Measurements from ENCODE around the gene SSTR4.

SSTR4 gene

DNA sequence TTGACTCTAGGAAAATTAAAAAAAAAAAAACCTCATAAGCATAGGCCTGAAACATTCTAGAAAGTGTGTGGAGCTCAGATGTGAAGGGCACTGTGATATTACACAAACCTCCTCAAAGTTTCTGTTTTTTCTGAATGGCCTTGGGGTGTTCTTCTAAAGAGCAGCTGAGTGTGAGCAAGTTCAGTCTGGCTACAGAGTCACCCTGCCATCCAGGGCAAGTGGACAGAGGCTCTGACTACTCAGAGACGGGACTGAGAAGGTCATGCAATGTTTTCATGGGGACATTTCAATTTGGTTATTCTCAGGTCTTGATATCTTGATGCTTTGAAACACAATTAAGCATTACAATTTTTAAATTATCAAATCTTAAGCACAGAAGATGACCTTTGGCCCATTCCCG, 36.6 kb upstream of the SSTR4 start:
- H3K9me3 ChIP-seq (ENCODE audit: severe bottlenecking): no peaks in the 10 kb centered on the region
- DNase-seq (ENCODE audit: low spot score): no peak
- no peak for ATAC-seq (ENCODE audit: low read depth)
- TF ChIP-seq, protein P1, sequence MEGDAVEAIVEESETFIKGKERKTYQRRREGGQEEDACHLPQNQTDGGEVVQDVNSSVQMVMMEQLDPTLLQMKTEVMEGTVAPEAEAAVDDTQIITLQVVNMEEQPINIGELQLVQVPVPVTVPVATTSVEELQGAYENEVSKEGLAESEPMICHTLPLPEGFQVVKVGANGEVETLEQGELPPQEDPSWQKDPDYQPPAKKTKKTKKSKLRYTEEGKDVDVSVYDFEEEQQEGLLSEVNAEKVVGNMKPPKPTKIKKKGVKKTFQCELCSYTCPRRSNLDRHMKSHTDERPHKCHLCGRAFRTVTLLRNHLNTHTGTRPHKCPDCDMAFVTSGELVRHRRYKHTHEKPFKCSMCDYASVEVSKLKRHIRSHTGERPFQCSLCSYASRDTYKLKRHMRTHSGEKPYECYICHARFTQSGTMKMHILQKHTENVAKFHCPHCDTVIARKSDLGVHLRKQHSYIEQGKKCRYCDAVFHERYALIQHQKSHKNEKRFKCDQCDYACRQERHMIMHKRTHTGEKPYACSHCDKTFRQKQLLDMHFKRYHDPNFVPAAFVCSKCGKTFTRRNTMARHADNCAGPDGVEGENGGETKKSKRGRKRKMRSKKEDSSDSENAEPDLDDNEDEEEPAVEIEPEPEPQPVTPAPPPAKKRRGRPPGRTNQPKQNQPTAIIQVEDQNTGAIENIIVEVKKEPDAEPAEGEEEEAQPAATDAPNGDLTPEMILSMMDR (IDR thresholded peaks at IDR 0.05; ENCODE audit: poor library complexity, severe bottlenecking): no peak
- peaks cover 3% of the 10 kb centered on the region for H3K4me1 ChIP-seq (ENCODE audit: insufficient read depth, poor library complexity, severe bottlenecking)
- no peak overlapping the region for H3K4me3 ChIP-seq (ENCODE audit: severe bottlenecking)
- H3K36me3 ChIP-seq (ENCODE audit: low read depth): no peaks in the 10 kb centered on the region
- H3K27ac ChIP-seq (ENCODE audit: poor library complexity, severe bottlenecking): no peak overlapping the region
- H3K27me3 ChIP-seq (ENCODE audit: insufficient read depth, poor library complexity, severe bottlenecking): no peaks in the 10 kb centered on the region

DNA sequence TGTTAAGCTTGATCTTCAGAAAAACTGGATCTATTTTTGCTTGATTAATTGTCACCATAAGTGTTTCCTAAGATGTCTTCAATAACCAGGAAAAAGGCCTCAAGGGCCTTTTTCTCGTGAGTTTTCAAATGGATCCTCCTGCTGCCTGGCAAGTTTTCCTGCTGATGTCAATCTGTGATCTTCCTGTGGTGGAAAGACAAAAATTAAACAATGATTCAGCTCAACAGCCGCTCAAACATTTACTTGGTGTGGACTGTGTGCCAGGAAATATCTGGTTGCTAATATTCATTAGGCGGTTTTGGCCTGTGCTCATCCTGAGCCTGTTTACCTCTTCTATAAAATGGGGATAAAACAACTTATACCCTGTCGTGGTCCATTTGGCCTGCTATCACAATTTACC, 35.4 kb upstream of the SSTR4 start:
- no peaks in the 10 kb centered on the region for H3K27me3 ChIP-seq (ENCODE audit: insufficient read depth, poor library complexity, severe bottlenecking)
- H3K9me3 ChIP-seq (ENCODE audit: severe bottlenecking): no peaks in the 10 kb centered on the region
- peaks cover 3% of the 10 kb centered on the region for H3K4me1 ChIP-seq (ENCODE audit: insufficient read depth, poor library complexity, severe bottlenecking)
- peak overlapping the region; percentile 45 for H3K27ac ChIP-seq (ENCODE audit: poor library complexity, severe bottlenecking)
- peak; percentile 70 for ATAC-seq (ENCODE audit: low read depth)
- no peak overlapping the region for H3K4me3 ChIP-seq (ENCODE audit: severe bottlenecking)
- no peak for DNase-seq (ENCODE audit: low spot score)
- TF ChIP-seq, protein P1 (IDR thresholded peaks at IDR 0.05; ENCODE audit: poor library complexity, severe bottlenecking): no peak
- no peaks in the 10 kb centered on the region for H3K36me3 ChIP-seq (ENCODE audit: low read depth)

DNA sequence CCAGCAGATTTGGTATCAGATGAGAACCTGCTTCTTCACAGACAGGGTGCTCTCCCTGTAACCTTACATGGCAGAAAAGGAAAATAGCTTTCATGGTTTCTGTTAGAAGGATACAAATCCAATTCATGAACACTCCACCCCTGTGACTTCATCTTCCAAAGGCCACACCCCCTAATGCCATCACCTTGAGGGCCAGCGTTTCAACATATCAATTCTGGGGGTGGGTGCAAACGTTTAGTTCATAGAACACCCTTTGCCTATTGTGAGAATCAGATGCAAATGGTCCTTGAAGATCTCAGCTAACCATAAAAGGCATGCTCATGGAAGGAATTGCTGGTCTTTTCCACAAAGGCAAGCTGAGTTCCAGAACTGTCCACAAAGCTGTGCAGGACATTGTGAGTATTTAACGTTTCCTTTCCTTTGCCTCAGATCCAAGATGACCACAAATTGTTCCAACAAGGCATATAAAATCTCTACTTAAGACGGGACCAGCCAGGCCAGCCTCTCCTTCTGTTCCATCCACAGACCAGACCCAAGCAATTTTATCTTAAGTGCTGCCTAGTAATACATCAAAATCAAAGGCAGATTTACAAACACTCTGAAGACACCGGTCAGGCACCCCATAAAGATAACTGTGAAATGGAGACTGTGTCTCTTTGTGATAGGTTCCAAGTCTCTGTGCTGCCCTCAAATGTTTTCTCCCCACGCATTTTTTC, 34.7 kb upstream of the SSTR4 start:
- TF ChIP-seq, protein P1 (IDR thresholded peaks at IDR 0.05; ENCODE audit: poor library complexity, severe bottlenecking): no peak
- no peak for DNase-seq (ENCODE audit: low spot score)
- ATAC-seq (ENCODE audit: low read depth): no peak

DNA sequence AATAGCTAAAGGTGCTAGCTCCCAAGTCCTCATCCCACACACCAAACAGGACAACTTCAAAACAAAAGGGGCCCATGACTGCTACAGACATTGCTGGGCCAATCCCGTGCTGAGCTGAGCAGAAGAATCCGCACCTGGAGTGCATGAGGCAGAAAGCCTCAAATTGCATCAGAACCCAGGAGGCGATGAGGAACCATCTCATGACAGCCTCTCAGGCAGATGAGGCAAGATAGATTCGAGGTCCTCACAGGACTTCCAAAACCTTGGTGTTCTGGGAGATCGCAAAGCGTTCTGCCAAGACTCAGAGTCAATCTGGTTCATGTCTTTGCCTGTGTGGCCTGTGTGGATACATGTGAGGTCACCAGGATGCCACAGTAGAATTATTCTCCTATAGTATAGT, 32.8 kb upstream of the SSTR4 start:
- TF ChIP-seq, protein P1 (IDR thresholded peaks at IDR 0.05; ENCODE audit: poor library complexity, severe bottlenecking): no peak
- no peak for DNase-seq (ENCODE audit: low spot score)
- H3K4me3 ChIP-seq (ENCODE audit: severe bottlenecking): no peak overlapping the region
- H3K4me1 ChIP-seq (ENCODE audit: insufficient read depth, poor library complexity, severe bottlenecking): peaks cover 3% of the 10 kb centered on the region
- no peaks in the 10 kb centered on the region for H3K36me3 ChIP-seq (ENCODE audit: low read depth)
- H3K27ac ChIP-seq (ENCODE audit: poor library complexity, severe bottlenecking): no peak overlapping the region
- H3K9me3 ChIP-seq (ENCODE audit: severe bottlenecking): no peaks in the 10 kb centered on the region
- ATAC-seq (ENCODE audit: low read depth): no peak
- no peaks in the 10 kb centered on the region for H3K27me3 ChIP-seq (ENCODE audit: insufficient read depth, poor library complexity, severe bottlenecking)

More for the DNA sequence above, 34.7 kb upstream of the SSTR4 start:
- H3K4me3 ChIP-seq (ENCODE audit: severe bottlenecking): no peak overlapping the region
- no peaks in the 10 kb centered on the region for H3K27me3 ChIP-seq (ENCODE audit: insufficient read depth, poor library complexity, severe bottlenecking)
- H3K27ac ChIP-seq (ENCODE audit: poor library complexity, severe bottlenecking): peak overlapping the region; percentile 45
- peaks cover 3% of the 10 kb centered on the region for H3K4me1 ChIP-seq (ENCODE audit: insufficient read depth, poor library complexity, severe bottlenecking)
- no peaks in the 10 kb centered on the region for H3K9me3 ChIP-seq (ENCODE audit: severe bottlenecking)
- H3K36me3 ChIP-seq (ENCODE audit: low read depth): no peaks in the 10 kb centered on the region

DNA sequence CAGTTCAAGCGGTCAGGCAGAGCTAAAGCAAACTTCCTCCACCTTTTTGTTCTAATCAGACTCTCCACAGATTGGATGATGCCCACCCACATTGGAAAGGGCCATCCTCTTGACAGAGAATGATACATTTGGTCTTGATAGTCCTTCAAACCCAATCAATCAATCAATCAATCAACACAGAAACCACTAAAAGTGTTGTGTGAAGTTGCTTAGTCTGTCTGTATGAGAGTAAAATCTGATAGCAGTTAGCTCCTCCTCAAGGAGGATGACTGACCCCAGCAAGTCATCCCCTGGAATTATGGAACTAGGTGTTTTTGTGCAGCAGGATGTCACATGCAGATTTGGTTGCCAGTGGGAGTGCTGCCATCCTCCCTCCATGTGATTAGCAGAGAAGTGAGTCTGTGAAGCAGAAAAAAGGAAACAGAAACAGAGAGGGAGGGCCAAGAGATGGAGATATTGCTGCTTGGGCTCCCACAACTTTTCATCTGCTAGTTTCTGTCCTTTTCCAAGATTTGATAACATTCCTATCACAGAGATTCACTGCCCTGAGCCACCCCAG, 32.0 kb upstream of the SSTR4 start:
- Histone ChIP-seq H3K9me3 (ENCODE audit: severe bottlenecking) (no peaks in the 10 kb centered on the region), H3K4me3 (ENCODE audit: severe bottlenecking) (no peak overlapping the region), H3K27ac (ENCODE audit: poor library complexity, severe bottlenecking) (no peak overlapping the region), H3K36me3 (ENCODE audit: low read depth) (no peaks in the 10 kb centered on the region), H3K4me1 (ENCODE audit: insufficient read depth, poor library complexity, severe bottlenecking) (peaks cover 3% of the 10 kb centered on the region), H3K27me3 (ENCODE audit: insufficient read depth, poor library complexity, severe bottlenecking) (no peaks in the 10 kb centered on the region)
- DNase-seq (ENCODE audit: low spot score) (no peak), ATAC-seq (ENCODE audit: low read depth) (no peak)
- TF ChIP-seq, protein P1 (IDR thresholded peaks at IDR 0.05; ENCODE audit: poor library complexity, severe bottlenecking): no peak
